Activated naive CD4-positive, alpha-beta T cell treated with Interleukin-2 at 50 U/mL for 16 hours (primary cell): Measurements from ENCODE around the gene ATAD3C.
"Not testable (repeated sequence)": the region's sequence is repeated elsewhere in the genome, so short reads cannot be mapped to it uniquely, and the experiment has no call there.

Experiments
- DNase-seq: peaks from one replicate; pipeline ENCODE4 v3.0.0-alpha.2; 2020

The ATAD3C gene

GRCh38 chr1:1449099-1449739, at the start of gene ATAD3C:
ATAD3C (plus strand) TSS chr1:1449689; CDS start chr1:1450684, 995 bp downstream.
- DNase-seq, result no peak

- no peak for DNase-seq
Measured at GRCh38 chr1:1399872-1400575, 49.5 kb upstream of the ATAD3C start.

- no peak for DNase-seq
Measured at GRCh38 chr1:1400576-1401456, 48.7 kb upstream of the ATAD3C start.

GRCh38 chr1:1401457-1402010, 48.0 kb upstream of the ATAD3C start:
- no peak for DNase-seq

GRCh38 chr1:1402072-1402900, 47.2 kb upstream of the ATAD3C start:
- DNase-seq, result peak; percentile 41

GRCh38 chr1:1402901-1403392, 46.5 kb upstream of the ATAD3C start:
- DNase-seq, result not testable (repeated sequence)

GRCh38 chr1:1403653-1404052, 45.8 kb upstream of the ATAD3C start:
- no peak for DNase-seq

GRCh38 chr1:1406101-1406820, 43.2 kb upstream of the ATAD3C start:
- no peak for DNase-seq

GRCh38 chr1:1406821-1407635, 42.5 kb upstream of the ATAD3C start, which contains the start of gene MRPL20:
MRPL20 (minus strand) TSS chr1:1407293; CDS start chr1:1407217, 76 bp downstream.
- peak; percentile 97 for DNase-seq

GRCh38 chr1:1407636-1408318, 41.7 kb upstream of the ATAD3C start:
- peak; percentile 39 for DNase-seq

- not testable (repeated sequence) for DNase-seq
Measured at GRCh38 chr1:1410238-1410637, 39.3 kb upstream of the ATAD3C start.

GRCh38 chr1:1411626-1412025, 37.9 kb upstream of the ATAD3C start:
- no peak for DNase-seq

GRCh38 chr1:1412311-1412902, 37.1 kb upstream of the ATAD3C start:
- DNase-seq, result not testable (repeated sequence)

- DNase-seq, result no peak
Measured at GRCh38 chr1:1415751-1416150, 33.7 kb upstream of the ATAD3C start.

GRCh38 chr1:1417396-1417795, 32.1 kb upstream of the ATAD3C start:
- DNase-seq, result not testable (repeated sequence)

GRCh38 chr1:1417825-1418463, 31.5 kb upstream of the ATAD3C start:
- DNase-seq, result not testable (repeated sequence)

- no peak for DNase-seq
Measured at GRCh38 chr1:1418464-1419362, 30.8 kb upstream of the ATAD3C start.

- no peak for DNase-seq
Measured at GRCh38 chr1:1419363-1419812, 30.1 kb upstream of the ATAD3C start.
